Measurements from ENCODE around the gene FGF11. TPM values are rescaled to one million over a fixed set of nuclear protein-coding genes. Genes with fewer than 3 reads are reported as not detected.

FGF11 gene
- polyA plus RNA-seq, 3 donors = 0.28 to 4.6 (median 0.86) TPM

- WGBS, 3 donors = 85 to 90% (median 88%) methylated on average over 13 of the region's 13 CpGs
- H3K27ac ChIP-seq (ENCODE audit: low read depth, low read length) = no peak overlapping the region
These were observed 32.2 kb upstream of the FGF11 start for GRCh38 chr17:7407082-7407481.

DNA sequence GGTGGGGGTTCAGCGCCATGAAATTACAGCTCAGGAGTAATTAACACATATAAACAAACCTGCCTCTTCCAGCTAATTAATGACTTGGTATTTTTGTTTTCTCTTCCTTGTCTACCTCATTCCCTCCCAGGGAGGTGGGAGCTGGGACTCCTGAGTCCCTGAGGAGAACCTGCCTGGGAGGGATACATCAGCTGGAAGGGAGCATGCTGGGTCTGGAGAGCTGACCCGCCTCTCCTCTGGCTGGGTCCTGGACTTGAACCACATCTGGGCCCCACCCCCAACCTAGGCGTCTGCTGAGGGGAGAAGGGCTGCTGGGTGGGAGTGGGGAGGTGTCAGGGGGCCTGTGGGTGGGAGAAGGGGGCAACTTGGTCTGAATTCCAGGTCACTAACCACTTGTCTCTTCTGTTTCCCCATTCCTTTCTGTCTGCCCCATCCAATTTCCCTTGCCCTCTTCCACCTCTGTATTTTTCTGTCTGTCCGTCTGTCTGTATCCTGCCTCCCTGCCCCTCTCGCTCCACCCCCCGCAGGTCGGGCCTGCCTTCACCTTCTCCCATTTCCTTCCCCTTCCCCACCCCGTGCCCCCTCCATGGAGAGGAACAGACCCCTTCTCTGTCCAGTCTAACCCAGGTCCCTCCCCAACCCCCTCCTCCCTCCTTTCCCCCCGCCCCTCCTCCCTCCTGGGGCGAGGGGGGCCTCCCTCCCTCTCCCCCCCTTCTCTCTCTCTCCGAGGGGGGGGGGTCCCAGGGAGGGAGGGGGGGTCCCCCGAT, 31.6 kb upstream of the FGF11 start, which contains the start of gene NLGN2:
TSS of gene NLGN2 (plus strand) at position 361 of the 767 bp plus-strand sequence. CDS start 411 bp downstream, outside the sequence.
- no peak within 1 kb of the TSS for H3K27ac ChIP-seq (ENCODE audit: low read depth, low read length)
- WGBS, 3 donors = 46 to 55% (median 54%) methylated on average over 9 to 11 of the region's 12 CpGs

- H3K27ac ChIP-seq (ENCODE audit: low read depth, low read length) = no peak overlapping the region
- 63 to 71% (median 69%) methylated on average over 33 to 58 of the region's 58 CpGs for WGBS, 3 donors
These were observed 31.0 kb upstream of the FGF11 start for GRCh38 chr17:7408252-7408727.

- WGBS, 3 donors = 68 to 88% (median 86%) methylated on average over 6 of the region's 6 CpGs
- no peak overlapping the region for H3K27ac ChIP-seq (ENCODE audit: low read depth, low read length)
These were observed 30.4 kb upstream of the FGF11 start for GRCh38 chr17:7408863-7409262.

GRCh38 chr17:7409716-7410115, 29.6 kb upstream of the FGF11 start:
- 90 to 94% (median 93%) methylated on average over 6 of the region's 6 CpGs for WGBS, 3 donors
- H3K27ac ChIP-seq (ENCODE audit: low read depth, low read length) = no peak overlapping the region

- WGBS, 3 donors = 87 to 91% (median 91%) methylated on average over 23 to 25 of the region's 25 CpGs
- H3K27ac ChIP-seq (ENCODE audit: low read depth, low read length) = no peak overlapping the region
These were observed 28.5 kb upstream of the FGF11 start for GRCh38 chr17:7410634-7411426.

GRCh38 chr17:7411427-7411750, 27.9 kb upstream of the FGF11 start:
- no peak overlapping the region for H3K27ac ChIP-seq (ENCODE audit: low read depth, low read length)
- WGBS, 3 donors = 83 to 97% (median 92%) methylated on average over 8 of the region's 8 CpGs

DNA sequence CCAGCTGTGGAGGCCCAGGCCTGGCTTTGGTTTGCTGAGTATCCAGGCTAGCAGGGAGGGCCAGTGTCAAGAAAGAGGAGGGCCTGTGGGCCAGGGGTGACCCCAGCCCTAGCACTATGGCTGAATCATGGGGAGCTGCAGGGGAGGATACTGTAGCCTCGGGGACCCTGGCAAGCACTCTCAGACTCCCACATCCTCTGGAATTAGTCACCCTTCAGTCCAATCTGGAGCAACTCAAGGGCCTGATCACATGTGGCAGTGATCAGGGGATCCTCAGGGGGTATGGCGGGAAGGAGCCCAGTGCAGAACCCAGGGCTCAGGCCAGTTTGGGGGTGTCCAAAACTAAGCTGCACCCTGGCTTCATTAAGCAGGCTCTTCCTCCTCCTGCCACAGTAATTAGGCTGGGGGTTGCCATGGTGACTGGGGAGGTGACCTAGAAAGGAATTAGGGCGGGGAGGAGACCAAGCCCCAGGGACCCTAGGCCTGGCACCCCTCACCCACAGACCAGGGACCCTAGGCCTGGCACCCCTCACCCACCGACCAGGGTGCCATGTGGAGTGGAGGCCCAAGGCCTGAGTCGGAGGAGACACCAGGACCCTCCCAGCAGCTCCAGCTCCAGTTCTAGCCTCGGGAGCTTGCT, 25.8 kb upstream of the FGF11 start:
- WGBS, 3 donors = 62 to 81% (median 71%) methylated on average over 6 of the region's 6 CpGs
- no peak overlapping the region for H3K27ac ChIP-seq (ENCODE audit: low read depth, low read length)

DNA sequence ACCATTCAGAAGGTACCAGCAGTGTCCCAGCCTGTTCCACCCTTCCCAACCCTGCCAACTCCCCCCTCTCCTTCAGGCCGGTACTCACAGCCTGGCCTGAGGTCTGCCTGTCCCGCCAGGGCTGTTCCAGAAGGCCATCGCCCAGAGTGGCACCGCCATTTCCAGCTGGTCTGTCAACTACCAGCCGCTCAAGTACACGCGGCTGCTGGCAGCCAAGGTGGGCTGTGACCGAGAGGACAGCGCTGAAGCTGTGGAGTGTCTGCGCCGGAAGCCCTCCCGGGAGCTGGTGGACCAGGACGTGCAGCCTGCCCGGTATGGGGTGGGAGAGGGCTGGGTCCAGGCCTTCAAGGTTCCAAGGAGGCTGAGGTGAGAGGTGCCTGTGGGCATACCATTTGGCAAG, 24.5 kb upstream of the FGF11 start:
- WGBS, 3 donors = 79 to 88% (median 87%) methylated on average over 14 of the region's 14 CpGs

GRCh38 chr17:7415784-7416183, 23.5 kb upstream of the FGF11 start:
- no peak overlapping the region for H3K27ac ChIP-seq (ENCODE audit: low read depth, low read length)
- WGBS, 3 donors = 84 to 89% (median 87%) methylated on average over 23 of the region's 23 CpGs

More for the DNA sequence above, 24.5 kb upstream of the FGF11 start:
- no peak overlapping the region for H3K27ac ChIP-seq (ENCODE audit: low read depth, low read length)

DNA sequence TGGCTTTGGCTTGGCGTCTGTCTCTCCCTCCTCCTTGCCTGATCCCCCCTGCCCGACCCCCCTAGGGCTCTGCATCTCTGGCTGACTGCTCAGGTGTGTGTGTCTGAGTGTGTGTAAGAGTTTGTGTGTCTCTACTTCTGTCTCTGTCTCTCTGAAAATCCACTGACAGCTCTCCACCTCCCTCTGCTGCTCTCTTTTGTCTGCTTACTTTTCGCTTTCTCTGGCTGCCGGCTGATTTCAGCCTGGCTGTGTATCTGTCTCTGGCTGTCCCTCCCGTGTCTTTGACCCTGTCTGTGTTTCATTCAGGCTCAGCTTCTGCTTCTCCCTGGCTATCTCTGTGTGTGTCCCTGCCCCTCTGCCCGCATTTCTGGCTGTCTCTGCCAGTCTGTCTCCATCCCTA, 23.0 kb upstream of the FGF11 start:
- no peak overlapping the region for H3K27ac ChIP-seq (ENCODE audit: low read depth, low read length)
- WGBS, 3 donors = 71 to 78% (median 77%) methylated on average over 6 of the region's 6 CpGs

DNA sequence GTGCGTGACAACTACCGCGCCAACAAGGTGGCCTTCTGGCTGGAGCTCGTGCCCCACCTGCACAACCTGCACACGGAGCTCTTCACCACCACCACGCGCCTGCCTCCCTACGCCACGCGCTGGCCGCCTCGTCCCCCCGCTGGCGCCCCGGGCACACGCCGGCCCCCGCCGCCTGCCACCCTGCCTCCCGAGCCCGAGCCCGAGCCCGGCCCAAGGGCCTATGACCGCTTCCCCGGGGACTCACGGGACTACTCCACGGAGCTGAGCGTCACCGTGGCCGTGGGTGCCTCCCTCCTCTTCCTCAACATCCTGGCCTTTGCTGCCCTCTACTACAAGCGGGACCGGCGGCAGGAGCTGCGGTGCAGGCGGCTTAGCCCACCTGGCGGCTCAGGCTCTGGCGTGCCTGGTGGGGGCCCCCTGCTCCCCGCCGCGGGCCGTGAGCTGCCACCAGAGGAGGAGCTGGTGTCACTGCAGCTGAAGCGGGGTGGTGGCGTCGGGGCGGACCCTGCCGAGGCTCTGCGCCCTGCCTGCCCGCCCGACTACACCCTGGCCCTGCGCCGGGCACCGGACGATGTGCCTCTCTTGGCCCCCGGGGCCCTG, 22.2 kb upstream of the FGF11 start:
- H3K27ac ChIP-seq (ENCODE audit: low read depth, low read length) = no peak overlapping the region
- WGBS, 3 donors = 93 to 96% (median 95%) methylated on average over 44 to 54 of the region's 54 CpGs

GRCh38 chr17:7418472-7419152, 20.7 kb upstream of the FGF11 start:
- 64 to 74% (median 74%) methylated on average over 18 of the region's 18 CpGs for WGBS, 3 donors
- no peak overlapping the region for H3K27ac ChIP-seq (ENCODE audit: low read depth, low read length)

DNA sequence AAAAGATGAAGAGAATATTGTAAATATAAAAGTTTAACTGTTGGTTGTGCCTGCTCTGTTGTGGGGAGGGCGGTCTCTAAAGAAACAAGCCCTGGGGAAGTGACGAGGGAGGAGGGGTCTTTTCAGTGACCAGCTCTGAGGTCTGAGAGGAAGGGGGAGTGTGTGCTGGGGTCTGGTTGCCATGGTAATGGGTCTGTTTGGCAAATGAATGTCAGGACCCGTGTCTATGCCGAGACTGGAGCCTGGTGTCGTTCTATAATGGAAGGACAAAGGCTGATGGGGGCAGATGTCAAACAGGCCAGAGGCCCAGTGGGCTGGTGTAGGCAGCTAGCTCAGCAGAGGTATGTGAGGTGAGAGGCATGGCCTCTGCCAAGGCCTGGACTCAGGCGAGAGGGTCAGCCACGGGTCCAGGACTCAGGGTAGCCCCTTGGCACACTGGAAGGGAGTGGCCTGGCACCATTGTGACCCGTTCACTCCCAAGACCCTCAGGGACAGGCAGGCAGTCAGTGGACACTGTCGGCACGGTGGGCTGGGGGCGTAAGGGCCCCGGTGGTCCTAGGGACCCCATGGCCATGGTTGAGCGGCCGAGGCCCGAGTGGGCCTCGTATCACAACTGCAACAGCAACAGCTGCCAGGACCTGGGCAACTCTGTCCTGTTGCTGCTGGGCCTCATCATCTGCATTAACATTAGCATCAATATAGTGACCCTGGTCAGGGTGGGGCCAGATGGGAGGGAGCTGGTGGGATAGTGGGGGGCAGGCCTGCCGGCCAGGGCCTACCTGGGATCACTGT, 19.3 kb upstream of the FGF11 start, which contains the start of gene SPEM1:
TSS of gene SPEM1 (plus strand) at position 506 of the 792 bp plus-strand sequence. CDS start at position 567, 61 bp downstream.
- H3K27ac ChIP-seq (ENCODE audit: low read depth, low read length) = no peak within 1 kb of the TSS
- WGBS, 3 donors = 79 to 87% (median 79%) methylated on average over 17 of the region's 17 CpGs

DNA sequence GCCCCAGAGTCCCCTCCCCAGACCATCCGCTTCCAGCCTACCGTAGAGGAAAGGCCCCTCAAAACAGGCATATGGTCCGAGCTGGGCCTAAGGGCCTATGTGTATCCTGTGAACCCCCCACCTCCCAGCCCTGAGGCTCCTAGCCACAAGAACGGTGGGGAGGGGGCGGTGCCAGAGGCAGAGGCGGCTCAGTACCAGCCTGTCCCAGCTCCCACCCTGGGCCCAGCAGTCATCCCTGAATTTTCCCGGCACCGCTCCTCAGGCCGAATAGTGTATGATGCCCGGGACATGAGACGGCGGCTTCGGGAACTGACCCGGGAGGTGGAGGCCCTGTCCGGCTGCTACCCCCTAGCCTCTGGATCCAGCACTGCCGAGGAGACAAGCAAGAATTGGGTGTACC, 18.1 kb upstream of the FGF11 start:
- 92 to 95% (median 94%) methylated on average over 16 of the region's 16 CpGs for WGBS, 3 donors
- H3K27ac ChIP-seq (ENCODE audit: low read depth, low read length) = no peak overlapping the region

DNA sequence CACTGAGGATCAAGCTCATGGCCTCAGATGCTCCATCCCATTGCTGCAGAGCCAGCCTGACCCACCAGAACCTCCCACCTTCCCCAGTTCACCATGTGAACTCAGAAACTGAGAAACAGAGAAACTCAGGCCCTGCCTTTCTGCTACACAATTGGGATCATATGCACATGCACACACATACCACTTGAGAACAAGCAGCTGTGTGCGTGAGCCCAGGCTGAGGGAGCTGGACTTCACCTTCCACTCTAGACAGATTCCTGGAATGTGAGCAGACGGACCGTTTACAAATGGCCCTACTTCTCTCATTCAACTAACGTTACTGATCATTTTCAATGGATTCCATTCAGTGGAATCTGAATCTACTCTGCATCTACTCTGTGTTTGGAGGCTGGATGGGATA, 15.6 kb upstream of the FGF11 start:
- H3K27ac ChIP-seq (ENCODE audit: low read depth, low read length) = no peak overlapping the region
- 61 to 78% (median 65%) methylated on average over 4 of the region's 4 CpGs for WGBS, 3 donors

DNA sequence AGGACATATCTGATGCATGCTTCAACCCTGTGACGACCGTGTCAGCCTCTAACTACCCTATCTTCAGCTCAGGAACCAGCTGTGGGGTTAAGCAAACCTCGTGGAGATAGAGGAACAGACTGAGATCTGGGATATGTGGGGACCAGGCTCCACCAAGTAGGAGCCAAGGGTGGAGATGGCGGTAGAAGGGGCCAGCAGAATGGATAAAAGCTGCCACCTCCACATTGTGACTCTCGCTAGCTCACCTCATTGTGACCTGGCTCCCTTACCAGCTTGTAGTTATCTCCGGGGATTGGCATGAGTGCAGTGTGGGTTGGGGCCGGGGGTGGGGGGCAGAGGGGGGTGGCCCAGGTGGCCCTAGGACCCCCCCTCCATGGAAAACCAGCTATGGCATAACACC, 14.0 kb upstream of the FGF11 start, which contains the start of gene SPEM2:
TSS of gene SPEM2 (plus strand) at position 301 of the 400 bp plus-strand sequence. CDS start at position 374, 73 bp downstream.
- WGBS, 3 donors = 71 to 85% (median 78%) methylated on average over 7 of the region's 7 CpGs
- H3K27ac ChIP-seq (ENCODE audit: low read depth, low read length) = no peak within 1 kb of the TSS
